IMR-90 (cell line): Measurements from ENCODE around the gene ADGRD1.

Source experiments
- CEBPB ChIP-seq: IDR thresholded peaks from 2 replicates; pipeline ENCODE4 v1.6.1; 2012; ENCODE audit warnings: low read depth, low read length, improper control_type of control experiment
- CHD1 ChIP-seq: IDR thresholded peaks from 2 replicates; pipeline ENCODE4 v1.6.1; 2012; ENCODE audit warnings: low read depth, low read length, improper control_type of control experiment
- CTCF ChIP-seq: conservative IDR thresholded peaks from 2 replicates; pipeline ENCODE4 v1.5.1; 2012; ENCODE audit warnings: mild to moderate bottlenecking, low read depth, low read length, improper control_type of control experiment
- POLR2A ChIP-seq: IDR thresholded peaks from 2 replicates; pipeline ENCODE4 v1.6.1; 2012; ENCODE audit warnings: mild to moderate bottlenecking, low read depth, low read length
- RCOR1 ChIP-seq: IDR thresholded peaks from 2 replicates; pipeline ENCODE4 v1.6.1; 2012; ENCODE audit warnings: mild to moderate bottlenecking, low read length, improper control_type of control experiment; ENCODE audit not compliant: insufficient replicate concordance
- USF2 ChIP-seq: fragments of 150-350 bp; IDR thresholded peaks from 2 replicates; pipeline ENCODE4 v1.6.1; 2017; ENCODE audit warnings: mild to moderate bottlenecking, antibody characterized with exemption, low read length, low read depth

GRCh38 chr12:131056626-131057025 lies 102.9 kb downstream of the ADGRD1 start:
- no peak for TF ChIP-seq USF2
- no peak for TF ChIP-seq CEBPB
- no peak for TF ChIP-seq CTCF
- no peak for TF ChIP-seq CHD1
- no peak for TF ChIP-seq POLR2A
- no peak for TF ChIP-seq RCOR1
